Skin epidermis (tissue), 12 donors: ENCODE results near the gene ARAP3.
A peak's percentile ranks its signal among the peaks of the same experiment; 100 is the strongest.
"Not testable (repeated sequence)": the region's sequence is repeated elsewhere in the genome, so short reads cannot be mapped to it uniquely, and the experiment has no call there.

ENCODE experiments used
- H3K27ac ChIP-seq, 21 experiments: fragments of 200-600 bp; sonication (generic) in 11 of 21; one replicate each; pipeline ENCODE4 v1.5.0; 2020; ENCODE audit warnings: mild to moderate bottlenecking in 3 of 21, inconsistent platforms in 2 of 21, moderate library complexity in 2 of 21
- H3K4me3 ChIP-seq, 7 experiments: fragments of 200-600 bp; sonication (generic) in 2 of 7; one replicate each; pipeline ENCODE4 v1.5.0; 2020; ENCODE audit warnings: inconsistent platforms in 2 of 7, mild to moderate bottlenecking in 2 of 7, moderate library complexity in 1 of 7

Gene ARAP3

GRCh38 chr5:141681695-141682641 is at the start of gene ARAP3:
ARAP3 (minus strand) TSS chr5:141682230; CDS start chr5:141680486, 1,744 bp downstream.
- Histone ChIP-seq H3K4me3 (peak within 1 kb of the TSS; percentile 30 to 51 (median 44)), H3K27ac (peak within 1 kb of the TSS; percentile 6 to 91 (median 72))

- no peak overlapping the region for H3K27ac ChIP-seq
- H3K4me3 ChIP-seq: no peak overlapping the region
These were observed 47.5 kb upstream of the ARAP3 start for GRCh38 chr5:141729387-141730006.

- Histone ChIP-seq H3K4me3 (no peak overlapping the region), H3K27ac (no peak overlapping the region)
These were observed 43.9 kb upstream of the ARAP3 start for GRCh38 chr5:141725891-141726290.

- H3K4me3 ChIP-seq, H3K27ac ChIP-seq: not testable (repeated sequence)
These were observed 43.1 kb upstream of the ARAP3 start for GRCh38 chr5:141725174-141725573.

- Histone ChIP-seq H3K4me3 (no peak overlapping the region), H3K27ac (no peak overlapping the region)
These were observed 40.2 kb upstream of the ARAP3 start for GRCh38 chr5:141722266-141722665.

GRCh38 chr5:141717043-141717442 is 35.0 kb upstream of the ARAP3 start:
- no peak overlapping the region for H3K4me3 ChIP-seq
- no peak overlapping the region for H3K27ac ChIP-seq

GRCh38 chr5:141716468-141716867 is 34.4 kb upstream of the ARAP3 start:
- Histone ChIP-seq H3K4me3 (no peak overlapping the region), H3K27ac (no peak overlapping the region)

GRCh38 chr5:141716009-141716408 is 34.0 kb upstream of the ARAP3 start:
- Histone ChIP-seq H3K27ac (no peak overlapping the region), H3K4me3 (no peak overlapping the region)

- Histone ChIP-seq H3K27ac (no peak overlapping the region), H3K4me3 (no peak overlapping the region)
These were observed 33.4 kb upstream of the ARAP3 start for GRCh38 chr5:141715346-141715905.

- no peak overlapping the region for H3K4me3 ChIP-seq
- H3K27ac ChIP-seq: no peak overlapping the region
These were observed 32.7 kb upstream of the ARAP3 start for GRCh38 chr5:141714542-141715310.

- Histone ChIP-seq H3K27ac (no peak overlapping the region), H3K4me3 (no peak overlapping the region)
These were observed 31.7 kb upstream of the ARAP3 start for GRCh38 chr5:141713616-141714309.

GRCh38 chr5:141711687-141712086 is 29.7 kb upstream of the ARAP3 start:
- Histone ChIP-seq H3K4me3 (no peak overlapping the region), H3K27ac (no peak overlapping the region)

- H3K27ac ChIP-seq: no peak overlapping the region
These were observed 27.8 kb upstream of the ARAP3 start for GRCh38 chr5:141709699-141710267.

GRCh38 chr5:141708016-141708415 is 26.0 kb upstream of the ARAP3 start:
- Histone ChIP-seq H3K27ac (no peak overlapping the region), H3K4me3 (no peak overlapping the region)

More at GRCh38 chr5:141709699-141710267, 27.8 kb upstream of the ARAP3 start:
- no peak overlapping the region for H3K4me3 ChIP-seq

GRCh38 chr5:141707510-141707909 is 25.5 kb upstream of the ARAP3 start:
- Histone ChIP-seq H3K4me3 (no peak overlapping the region), H3K27ac (no peak overlapping the region)

- no peak overlapping the region for H3K4me3 ChIP-seq
- H3K27ac ChIP-seq: no peak overlapping the region
These were observed 24.1 kb upstream of the ARAP3 start for GRCh38 chr5:141706121-141706520.

GRCh38 chr5:141705469-141705868 is 23.4 kb upstream of the ARAP3 start:
- no peak overlapping the region for H3K4me3 ChIP-seq
- H3K27ac ChIP-seq: no peak overlapping the region

- Histone ChIP-seq H3K4me3 (no peak overlapping the region), H3K27ac (no peak overlapping the region)
These were observed 22.8 kb upstream of the ARAP3 start for GRCh38 chr5:141704782-141705297.

- peak overlapping the region in 4 of 7 experiments; percentile 27 to 49 (median 40) for H3K4me3 ChIP-seq
- H3K27ac ChIP-seq: no peak overlapping the region
These were observed 21.1 kb upstream of the ARAP3 start for GRCh38 chr5:141703133-141703561.
